Activated naive CD4-positive, alpha-beta T cell treated with anti-CD3 and anti-CD28 coated beads, Interleukin-2, amount 50 U/mL, for 16 hours (primary cell): ENCODE results near the gene TOLLIP.
A peak's percentile ranks its signal among the peaks of the same experiment; 100 is the strongest.
"Not testable (repeated sequence)": the region's sequence is repeated elsewhere in the genome, so short reads cannot be mapped to it uniquely, and the experiment has no call there.

Source experiments
- DNase-seq: peaks from one replicate; pipeline ENCODE4 v3.0.0-alpha.2; 2020

TOLLIP gene

DNA sequence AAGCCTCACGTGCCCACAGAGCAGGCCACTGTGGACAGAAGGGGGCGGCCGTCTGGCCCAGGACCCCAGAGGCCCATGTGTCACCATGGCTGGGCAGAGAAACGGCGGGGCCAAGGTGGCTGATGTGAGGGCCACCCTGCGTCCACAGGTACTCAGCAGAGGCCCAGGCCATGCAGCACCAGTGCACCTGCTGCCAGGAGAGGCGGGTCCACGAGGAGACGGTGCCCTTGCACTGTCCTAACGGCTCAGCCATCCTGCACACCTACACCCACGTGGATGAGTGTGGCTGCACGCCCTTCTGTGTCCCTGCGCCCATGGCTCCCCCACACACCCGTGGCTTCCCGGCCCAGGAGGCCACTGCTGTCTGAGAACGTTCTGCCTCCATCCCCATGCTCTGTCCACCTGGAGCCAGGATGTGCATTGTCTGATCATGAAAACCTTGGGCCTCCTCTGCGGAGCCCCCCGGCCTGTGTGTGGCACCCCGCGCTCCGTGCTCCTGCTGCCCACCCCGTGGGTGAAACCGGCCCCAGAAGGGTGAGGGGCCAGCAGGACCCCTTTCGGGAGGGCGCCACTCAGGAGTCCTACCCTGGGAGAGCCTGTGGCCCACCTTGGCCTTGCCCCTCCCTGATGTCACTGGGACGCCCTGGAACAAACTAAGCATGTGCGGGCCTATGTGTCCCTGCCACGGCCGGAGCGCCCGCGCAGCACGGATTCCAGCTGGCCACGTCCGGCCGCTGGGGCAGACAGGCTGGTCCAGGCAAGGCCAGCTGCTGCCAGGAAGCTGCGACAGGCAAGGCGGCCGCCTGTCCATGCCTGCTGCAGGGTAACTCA, 48.0 kb downstream of the TOLLIP start:
- DNase-seq = no peak

DNA sequence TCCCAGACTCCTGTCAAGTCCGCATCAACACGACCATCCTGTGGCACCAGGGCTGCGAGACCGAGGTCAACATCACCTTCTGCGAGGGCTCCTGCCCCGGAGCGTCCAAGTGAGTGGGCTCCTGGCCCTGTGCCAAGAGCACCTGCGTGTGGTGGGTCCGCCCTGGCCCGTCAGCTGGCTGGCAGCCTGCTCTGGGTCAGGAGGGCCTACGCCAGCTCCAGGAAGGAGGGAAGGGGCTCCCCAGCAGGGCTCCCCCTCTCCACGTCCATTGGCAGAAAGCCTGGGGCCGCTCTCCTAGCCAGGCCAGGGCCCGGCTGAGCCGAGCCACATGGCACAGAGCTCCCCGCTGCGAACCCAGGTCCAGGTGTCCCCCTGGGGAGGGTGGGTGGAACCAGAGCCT, 48.8 kb downstream of the TOLLIP start:
- DNase-seq = no peak

DNA sequence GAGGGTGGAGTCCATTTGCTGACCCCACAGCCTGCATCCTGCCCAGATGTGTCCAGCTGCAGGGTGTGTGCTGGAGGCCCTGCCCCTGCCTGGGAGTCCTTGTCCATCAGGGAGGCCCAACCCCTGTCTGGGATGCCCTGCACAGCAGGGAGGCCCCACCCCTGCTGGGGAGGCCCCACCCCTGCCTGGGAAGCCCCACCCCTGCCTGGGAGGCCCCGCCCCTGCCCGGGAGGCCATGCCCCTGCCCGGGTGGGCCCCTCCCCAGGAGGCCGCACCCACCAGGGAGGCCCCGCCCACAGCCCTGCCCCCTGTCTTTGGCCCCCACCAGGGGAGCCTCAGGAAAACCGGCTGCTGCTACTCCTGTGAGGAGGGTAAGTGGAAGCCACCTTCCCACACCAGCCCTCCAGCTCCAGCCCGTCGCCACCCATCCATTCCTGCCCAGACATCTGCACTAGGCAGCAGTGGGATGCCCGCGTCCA, 49.4 kb downstream of the TOLLIP start:
- peak; percentile 34 for DNase-seq

DNA sequence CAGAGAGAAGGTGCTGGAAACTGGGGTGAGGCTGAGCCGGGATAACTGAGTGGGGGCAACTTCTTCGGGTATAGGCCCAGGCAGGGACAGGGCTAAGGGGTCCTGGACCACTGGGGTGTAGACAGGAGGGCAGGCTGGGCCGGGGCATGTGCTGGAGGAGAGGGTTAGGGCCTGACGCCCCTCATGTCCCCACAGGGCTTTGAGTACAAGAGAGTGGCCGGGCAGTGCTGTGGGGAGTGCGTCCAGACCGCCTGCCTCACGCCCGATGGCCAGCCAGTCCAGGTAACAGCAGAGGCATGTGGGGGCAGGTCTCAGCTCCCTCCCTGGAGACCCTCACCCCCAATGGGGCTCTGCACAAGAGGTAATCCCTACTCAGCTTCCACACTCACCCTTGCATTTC, 49.9 kb downstream of the TOLLIP start:
- DNase-seq = no peak

DNA sequence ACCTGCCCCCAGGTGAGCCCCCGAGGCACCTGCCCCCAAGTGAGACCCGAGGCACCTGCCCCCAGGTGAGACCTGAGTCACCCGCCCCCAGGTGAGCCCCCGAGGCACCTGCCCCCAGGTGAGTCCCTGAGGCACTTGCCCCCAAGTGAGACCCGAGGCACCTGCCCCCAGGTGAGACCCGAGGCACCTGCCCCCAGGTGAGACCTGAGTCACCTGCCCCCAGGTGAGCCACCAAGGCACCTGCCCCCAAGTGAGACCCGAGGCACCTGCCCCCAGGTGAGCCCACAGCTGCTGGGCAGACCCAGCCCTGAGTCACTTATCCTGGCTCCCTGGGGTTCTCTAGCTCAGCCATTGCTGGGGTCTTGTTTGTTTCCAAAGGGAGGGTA, 50.4 kb downstream of the TOLLIP start:
- no peak for DNase-seq

DNA sequence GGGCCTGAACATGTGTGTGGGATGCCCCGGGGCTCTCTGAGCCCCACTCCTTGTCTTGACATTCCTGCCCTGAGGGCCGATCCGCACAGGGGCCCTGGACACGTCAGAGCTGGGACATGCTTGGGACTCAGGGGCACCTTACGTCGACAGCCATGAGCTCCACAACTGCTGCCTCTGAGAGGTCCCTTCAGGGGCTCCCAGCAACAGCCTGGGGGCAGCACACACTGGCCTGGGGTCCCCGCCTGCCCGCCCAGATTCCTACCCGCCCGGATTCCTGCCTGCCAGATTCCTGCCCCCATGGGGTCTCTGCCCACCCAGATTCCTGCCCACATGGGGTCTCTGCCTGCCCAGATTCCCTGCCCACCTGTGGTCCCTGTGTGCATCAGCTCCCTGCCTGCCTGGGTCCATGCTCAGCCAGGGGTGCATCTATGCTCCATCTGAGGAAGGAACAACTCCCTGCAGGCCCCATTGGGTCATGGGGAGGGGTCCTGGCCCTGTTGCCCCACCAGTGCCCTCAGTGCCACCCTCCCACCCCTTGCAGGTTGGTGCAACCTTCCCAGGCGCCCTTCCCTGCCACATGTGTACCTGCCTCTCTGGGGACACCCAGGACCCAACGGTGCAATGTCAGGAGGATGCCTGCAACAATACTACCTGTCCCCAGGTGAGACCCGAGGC, 50.9 kb downstream of the TOLLIP start:
- DNase-seq = no peak

DNA sequence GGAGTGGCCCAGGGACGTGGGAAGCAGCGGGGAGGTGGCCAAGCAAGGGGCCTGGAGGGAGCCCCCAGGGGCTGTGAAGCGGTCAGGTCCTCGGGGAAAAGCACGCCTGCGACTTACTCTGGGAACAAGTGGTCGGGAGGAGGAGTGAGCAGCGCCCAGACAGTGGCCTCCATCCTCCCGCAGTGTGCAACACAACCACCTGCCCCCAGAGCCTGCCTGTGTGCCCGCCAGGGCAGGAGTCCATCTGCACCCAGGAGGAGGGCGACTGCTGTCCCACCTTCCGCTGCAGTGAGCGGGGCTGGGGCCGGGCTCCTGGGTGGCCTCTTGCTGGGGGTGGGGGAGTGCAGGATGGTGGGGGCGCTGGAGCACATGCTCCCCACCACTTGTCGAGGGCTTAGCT, 51.5 kb downstream of the TOLLIP start:
- DNase-seq = no peak

DNA sequence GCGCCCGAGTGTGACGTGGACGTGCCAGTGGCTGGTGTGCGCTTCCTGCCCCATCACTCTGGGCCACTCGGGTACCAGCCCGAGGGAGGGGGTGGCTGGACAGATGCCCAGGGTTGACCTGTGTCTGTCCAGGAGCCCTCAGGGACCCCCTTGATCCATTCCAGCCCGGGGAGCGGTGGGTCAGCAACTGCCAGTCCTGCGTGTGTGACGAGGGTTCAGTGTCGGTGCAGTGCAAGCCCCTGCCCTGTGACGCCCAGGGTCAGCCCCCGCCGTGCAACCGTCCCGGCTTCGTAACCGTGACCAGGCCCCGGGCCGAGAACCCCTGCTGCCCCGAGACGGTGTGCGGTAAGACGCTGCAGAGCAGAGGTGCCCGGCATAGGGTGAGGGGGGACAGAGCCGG, 52.1 kb downstream of the TOLLIP start:
- no peak for DNase-seq

DNA sequence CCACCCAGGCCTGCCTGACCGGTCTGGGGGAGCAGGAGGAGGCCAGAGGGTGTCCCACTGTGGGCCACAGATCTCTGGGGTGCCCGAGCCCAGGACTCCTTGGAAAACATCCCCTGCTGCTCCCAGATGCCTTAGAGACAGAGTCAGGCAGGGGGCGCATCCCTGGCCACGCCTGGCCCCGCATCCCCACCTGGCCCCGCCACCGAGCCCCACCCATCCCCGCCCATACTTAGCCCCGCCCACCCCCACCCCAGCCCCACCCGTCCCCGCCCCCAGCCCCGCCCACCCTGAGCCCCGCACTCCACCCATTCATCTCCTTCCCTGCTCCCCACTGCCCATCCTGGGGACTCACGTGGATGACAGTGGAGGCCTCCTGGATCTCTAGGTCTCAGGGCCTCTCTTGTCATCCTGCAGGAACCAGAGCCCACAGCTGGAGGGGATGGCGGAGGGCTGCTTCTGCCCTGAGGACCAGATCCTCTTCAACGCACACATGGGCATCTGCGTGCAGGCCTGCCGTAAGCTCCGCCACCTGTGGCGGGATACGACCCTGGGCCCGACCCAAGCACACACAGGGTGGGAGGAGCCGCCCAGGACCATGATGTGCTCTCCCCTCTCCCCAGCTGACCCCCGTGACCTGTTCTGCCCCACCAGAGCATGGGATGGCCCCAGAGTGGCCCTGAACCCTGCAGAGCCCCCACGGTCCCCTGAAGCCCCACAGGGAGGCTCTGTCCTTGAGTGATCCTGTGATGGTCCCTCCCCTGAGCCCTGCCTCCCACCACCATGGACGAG, 53.0 kb downstream of the TOLLIP start:
- no peak for DNase-seq

DNA sequence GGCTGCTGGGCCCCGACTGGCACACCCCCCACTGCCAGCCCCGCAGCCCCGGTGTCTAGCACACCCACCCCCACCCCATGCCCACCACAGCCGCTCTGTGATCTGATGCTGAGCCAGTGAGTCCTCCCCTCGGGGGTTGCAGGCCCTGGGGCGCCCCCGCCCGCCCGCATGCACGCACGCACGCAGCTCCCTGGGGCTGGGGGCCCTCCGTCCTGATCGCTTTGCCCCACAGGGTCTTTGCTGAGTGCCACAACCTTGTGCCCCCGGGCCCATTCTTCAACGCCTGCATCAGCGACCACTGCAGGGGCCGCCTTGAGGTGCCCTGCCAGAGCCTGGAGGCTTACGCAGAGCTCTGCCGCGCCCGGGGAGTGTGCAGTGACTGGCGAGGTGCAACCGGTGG, 54.3 kb downstream of the TOLLIP start:
- DNase-seq = no peak

DNA sequence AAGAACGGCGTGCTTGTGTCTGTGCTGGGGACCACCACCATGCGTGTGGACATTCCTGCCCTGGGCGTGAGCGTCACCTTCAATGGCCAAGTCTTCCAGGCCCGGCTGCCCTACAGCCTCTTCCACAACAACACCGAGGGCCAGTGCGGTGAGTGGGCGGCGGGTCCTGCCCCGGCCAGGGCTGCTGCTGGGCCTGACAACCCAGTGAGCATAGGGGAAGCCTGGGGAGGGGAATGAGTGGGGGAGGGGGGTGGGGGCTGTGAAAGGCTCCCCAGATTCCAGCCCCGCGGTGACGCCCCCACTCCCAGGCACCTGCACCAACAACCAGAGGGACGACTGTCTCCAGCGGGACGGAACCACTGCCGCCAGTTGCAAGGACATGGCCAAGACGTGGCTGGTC, 54.7 kb downstream of the TOLLIP start:
- DNase-seq = no peak

DNA sequence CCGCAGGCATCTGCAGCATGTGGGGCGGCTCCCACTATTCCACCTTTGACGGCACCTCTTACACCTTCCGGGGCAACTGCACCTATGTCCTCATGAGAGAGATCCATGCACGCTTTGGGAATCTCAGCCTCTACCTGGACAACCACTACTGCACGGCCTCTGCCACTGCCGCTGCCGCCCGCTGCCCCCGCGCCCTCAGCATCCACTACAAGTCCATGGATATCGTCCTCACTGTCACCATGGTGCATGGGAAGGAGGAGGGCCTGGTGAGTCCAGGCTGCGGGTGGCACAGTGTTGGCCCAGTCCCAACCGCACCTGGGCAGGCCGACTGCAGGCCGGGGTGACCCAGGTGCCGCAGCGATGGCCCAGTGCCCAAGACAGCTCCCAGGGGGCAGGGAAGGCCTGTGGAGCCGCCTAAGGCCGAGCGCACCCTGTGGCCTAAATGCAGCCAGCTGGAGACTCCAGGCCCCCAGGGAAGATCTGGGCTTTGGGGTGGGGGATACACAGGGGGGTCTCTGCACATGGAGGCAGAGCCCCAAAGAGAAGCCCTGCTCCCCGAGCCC, 55.3 kb downstream of the TOLLIP start:
- DNase-seq = no peak

DNA sequence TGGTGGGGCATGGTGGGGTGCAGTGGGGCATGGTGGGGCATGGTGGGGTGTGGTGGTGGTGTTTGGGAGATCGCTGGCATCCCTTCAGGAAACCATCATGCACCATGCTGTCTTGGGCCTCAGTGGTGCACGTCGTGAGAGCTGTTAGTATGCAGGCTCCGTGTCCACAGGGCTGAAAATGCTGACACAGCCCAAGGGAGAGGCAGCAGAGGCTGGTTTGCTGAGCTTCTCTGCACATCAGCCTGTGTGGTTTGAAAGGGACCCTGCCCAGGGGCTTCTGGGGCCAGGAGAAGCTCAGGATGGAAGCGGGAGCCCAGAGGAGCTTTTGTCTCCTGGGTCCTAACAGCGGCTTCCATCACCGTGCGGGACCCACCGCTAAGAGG, 56.3 kb downstream of the TOLLIP start:
- no peak for DNase-seq

DNA sequence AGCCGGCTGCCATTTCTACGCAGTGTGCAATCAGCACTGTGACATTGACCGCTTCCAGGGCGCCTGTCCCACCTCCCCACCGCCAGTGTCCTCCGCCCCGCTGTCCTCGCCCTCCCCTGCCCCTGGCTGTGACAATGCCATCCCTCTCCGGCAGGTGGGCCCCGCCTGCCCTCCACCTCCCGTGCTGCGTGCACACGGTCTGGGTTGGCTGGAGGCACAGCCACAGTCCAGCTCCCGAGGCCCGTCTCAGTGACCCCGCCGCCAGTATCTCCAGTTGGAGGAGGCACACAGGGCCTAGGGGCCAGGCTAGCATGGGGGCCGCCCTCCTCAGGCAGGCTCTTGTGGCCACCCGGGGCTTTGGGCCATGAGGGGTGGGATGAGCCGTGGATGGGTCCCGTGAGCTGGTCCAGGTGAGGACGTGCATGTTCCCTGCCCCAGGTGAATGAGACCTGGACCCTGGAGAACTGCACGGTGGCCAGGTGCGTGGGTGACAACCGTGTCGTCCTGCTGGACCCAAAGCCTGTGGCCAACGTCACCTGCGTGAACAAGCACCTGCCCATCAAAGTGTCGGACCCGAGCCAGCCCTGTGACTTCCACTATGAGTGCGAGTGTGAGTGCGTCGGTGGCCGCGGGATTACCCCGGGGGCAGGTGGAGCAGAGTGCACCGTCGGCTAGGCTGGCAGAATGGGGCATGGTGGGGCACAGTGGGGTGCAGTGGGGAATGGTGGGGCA, 56.9 kb downstream of the TOLLIP start:
- no peak for DNase-seq

DNA sequence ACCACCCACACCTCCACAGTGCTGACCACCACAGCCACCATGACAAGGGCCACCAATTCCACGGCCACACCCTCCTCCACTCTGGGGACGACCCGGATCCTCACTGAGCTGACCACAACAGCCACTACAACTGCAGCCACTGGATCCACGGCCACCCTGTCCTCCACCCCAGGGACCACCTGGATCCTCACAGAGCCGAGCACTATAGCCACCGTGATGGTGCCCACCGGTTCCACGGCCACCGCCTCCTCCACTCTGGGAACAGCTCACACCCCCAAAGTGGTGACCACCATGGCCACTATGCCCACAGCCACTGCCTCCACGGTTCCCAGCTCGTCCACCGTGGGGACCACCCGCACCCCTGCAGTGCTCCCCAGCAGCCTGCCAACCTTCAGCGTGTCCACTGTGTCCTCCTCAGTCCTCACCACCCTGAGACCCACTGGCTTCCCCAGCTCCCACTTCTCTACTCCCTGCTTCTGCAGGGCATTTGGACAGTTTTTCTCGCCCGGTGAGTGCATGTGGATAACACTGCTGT, 58.1 kb downstream of the TOLLIP start:
- DNase-seq = no peak

DNA sequence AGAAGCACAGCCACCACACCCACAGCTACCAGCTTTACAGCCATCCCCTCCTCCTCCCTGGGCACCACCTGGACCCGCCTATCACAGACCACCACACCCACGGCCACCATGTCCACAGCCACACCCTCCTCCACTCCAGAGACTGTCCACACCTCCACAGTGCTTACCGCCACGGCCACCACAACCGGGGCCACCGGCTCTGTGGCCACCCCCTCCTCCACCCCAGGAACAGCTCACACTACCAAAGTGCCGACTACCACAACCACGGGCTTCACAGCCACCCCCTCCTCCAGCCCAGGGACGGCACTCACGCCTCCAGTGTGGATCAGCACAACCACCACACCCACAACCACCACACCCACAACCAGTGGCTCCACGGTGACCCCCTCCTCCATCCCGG, 59.0 kb downstream of the TOLLIP start:
- not testable (repeated sequence) for DNase-seq

DNA sequence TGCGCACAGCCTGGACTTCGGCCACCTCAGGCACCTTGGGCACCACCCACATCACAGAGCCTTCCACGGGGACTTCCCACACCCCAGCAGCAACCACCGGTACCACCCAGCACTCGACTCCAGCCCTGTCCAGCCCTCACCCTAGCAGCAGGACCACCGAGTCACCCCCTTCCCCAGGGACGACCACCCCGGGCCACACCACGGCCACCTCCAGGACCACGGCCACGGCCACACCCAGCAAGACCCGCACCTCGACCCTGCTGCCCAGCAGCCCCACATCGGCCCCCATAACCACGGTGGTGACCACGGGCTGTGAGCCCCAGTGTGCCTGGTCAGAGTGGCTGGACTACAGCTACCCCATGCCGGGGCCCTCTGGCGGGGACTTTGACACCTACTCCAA, 60.5 kb downstream of the TOLLIP start:
- DNase-seq = not testable (repeated sequence)

DNA sequence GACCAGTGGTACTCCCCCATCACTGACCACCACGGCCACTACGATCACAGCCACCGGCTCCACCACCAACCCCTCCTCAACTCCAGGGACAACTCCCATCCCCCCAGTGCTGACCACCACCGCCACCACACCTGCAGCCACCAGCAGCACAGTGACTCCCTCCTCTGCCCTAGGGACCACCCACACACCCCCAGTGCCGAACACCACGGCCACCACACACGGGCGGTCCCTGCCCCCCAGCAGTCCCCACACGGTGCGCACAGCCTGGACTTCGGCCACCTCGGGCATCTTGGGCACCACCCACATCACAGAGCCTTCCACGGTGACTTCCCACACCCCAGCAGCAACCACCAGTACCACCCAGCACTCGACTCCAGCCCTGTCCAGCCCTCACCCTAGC, 62.4 kb downstream of the TOLLIP start:
- not testable (repeated sequence) for DNase-seq

DNA sequence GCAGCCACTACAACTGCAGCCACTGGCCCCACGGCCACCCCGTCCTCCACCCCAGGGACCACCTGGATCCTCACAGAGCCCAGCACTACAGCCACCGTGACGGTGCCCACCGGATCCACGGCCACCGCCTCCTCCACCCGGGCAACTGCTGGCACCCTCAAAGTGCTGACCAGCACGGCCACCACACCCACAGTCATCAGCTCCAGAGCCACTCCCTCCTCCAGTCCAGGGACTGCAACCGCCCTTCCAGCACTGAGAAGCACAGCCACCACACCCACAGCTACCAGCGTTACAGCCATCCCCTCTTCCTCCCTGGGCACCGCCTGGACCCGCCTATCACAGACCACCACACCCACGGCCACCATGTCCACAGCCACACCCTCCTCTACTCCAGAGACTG, 63.1 kb downstream of the TOLLIP start:
- DNase-seq = not testable (repeated sequence)

DNA sequence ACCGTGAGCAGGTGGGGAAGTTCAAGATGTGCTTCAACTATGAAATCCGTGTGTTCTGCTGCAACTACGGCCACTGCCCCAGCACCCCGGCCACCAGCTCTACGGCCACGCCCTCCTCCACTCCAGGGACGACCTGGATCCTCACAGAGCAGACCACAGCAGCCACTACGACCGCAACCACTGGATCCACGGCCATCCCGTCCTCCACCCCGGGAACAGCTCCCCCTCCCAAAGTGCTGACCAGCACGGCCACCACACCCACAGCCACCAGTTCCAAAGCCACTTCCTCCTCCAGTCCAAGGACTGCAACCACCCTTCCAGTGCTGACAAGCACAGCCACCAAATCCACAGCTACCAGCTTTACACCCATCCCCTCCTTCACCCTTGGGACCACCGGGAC, 63.7 kb downstream of the TOLLIP start:
- DNase-seq = not testable (repeated sequence)

DNA sequence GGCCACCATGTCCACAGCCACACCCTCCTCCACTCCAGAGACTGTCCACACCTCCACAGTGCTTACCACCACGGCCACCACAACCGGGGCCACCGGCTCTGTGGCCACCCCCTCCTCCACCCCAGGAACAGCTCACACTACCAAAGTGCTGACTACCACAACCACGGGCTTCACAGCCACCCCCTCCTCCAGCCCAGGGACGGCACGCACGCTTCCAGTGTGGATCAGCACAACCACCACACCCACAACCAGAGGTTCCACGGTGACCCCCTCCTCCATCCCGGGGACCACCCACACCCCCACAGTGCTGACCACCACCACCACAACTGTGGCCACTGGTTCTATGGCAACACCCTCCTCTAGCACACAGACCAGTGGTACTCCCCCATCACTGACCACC, 64.9 kb downstream of the TOLLIP start:
- not testable (repeated sequence) for DNase-seq

DNA sequence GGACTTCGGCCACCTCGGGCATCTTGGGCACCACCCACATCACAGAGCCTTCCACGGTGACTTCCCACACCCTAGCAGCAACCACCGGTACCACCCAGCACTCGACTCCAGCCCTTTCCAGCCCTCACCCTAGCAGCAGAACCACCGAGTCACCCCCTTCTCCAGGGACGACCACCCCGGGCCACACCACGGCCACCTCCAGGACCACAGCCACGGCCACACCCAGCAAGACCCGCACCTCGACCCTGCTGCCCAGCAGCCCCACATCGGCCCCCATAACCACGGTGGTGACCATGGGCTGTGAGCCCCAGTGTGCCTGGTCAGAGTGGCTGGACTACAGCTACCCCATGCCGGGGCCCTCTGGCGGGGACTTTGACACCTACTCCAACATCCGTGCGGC, 65.9 kb downstream of the TOLLIP start:
- DNase-seq = not testable (repeated sequence)
